Smooth muscle cell (in vitro differentiated cells): ENCODE measurements around the gene RAX. TPM values are rescaled to one million over a fixed set of nuclear protein-coding genes. Genes with fewer than 3 reads are reported as not detected.

Experiments used
- DNase-seq: peaks from one replicate; lab custom pipeline; 2025; ENCODE audit not compliant: unreplicated experiment; lab: John Stamatoyannopoulos, UW
- H2AFZ ChIP-seq: fragments of 200-600 bp; sonication (generic); 2 replicates; pipeline ENCODE4 v1.6.0; 2016; ENCODE audit warnings: antibody characterized with exemption, low read depth, mild to moderate bottlenecking
- H3F3A ChIP-seq: fragments of 200-600 bp; sonication (generic); 2 replicates; pipeline ENCODE4 v1.6.0; 2017; ENCODE audit warnings: antibody characterized with exemption, low read depth
- H3K27ac ChIP-seq: fragments of 200-600 bp; sonication (generic); 2 replicates; pipeline ENCODE4 v1.5.1; 2016; ENCODE audit warnings: low read depth, mild to moderate bottlenecking
- H3K27me3 ChIP-seq: fragments of 200-600 bp; sonication (generic); 2 replicates; pipeline ENCODE4 v1.6.1; 2016; ENCODE audit warnings: low read depth, mild to moderate bottlenecking
- H3K36me3 ChIP-seq: fragments of 200-600 bp; sonication (generic); 2 replicates; pipeline ENCODE4 v1.5.1; 2016; ENCODE audit warnings: low read depth
- H3K4me1 ChIP-seq: fragments of 200-600 bp; sonication (generic); 2 replicates; pipeline ENCODE4 v1.5.1; 2016; ENCODE audit warnings: low read depth
- H3K4me2 ChIP-seq: fragments of 200-600 bp; sonication (generic); 2 replicates; pipeline ENCODE4 v1.6.0; 2016; ENCODE audit warnings: mild to moderate bottlenecking
- H3K4me3 ChIP-seq: fragments of 200-600 bp; sonication (generic); 2 replicates; pipeline ENCODE4 v1.5.1; 2016; ENCODE audit warnings: mild to moderate bottlenecking
- H3K79me2 ChIP-seq: fragments of 200-600 bp; sonication (generic); 2 replicates; pipeline ENCODE4 v1.6.0; 2016; ENCODE audit warnings: low read depth, mild to moderate bottlenecking
- H3K9ac ChIP-seq: fragments of 200-600 bp; sonication (generic); 2 replicates; pipeline ENCODE4 v1.6.0; 2016; ENCODE audit warnings: low read depth
- H3K9me3 ChIP-seq: fragments of 200-600 bp; sonication (generic); replicated peaks from 2 replicates; pipeline ENCODE4 v1.5.1; 2016; ENCODE audit warnings: low read depth
- H4K20me1 ChIP-seq: fragments of 200-600 bp; sonication (generic); 2 replicates; pipeline ENCODE4 v1.6.0; 2016; ENCODE audit warnings: low read depth
- WGBS: methylation state at CpG from one replicate; pipeline ENCODE4 v1.1.7; 2016; ENCODE audit warnings: low lambda C conversion rate; 5-methylcytosine and 5-hydroxymethylcytosine counted together
- polyA plus RNA-seq: library from polyadenylated mRNA; unstranded; fragments of >200 nt; fragmentation: Nextera tagmentation; extraction: Ambion mirVana; gene quantifications from 2 replicates; pipeline ENCODE4 v1.2.1, GENCODE V29; 2016
- total RNA-seq: library from RNA; depleted of rRNA; stranded (reverse); fragments of >200 nt; gene quantifications from 2 replicates; pipeline ENCODE4 v1.2.3, GENCODE V29; 2014
- TF ChIP-seq, protein P1 (sequence below): fragments of 200-600 bp; sonication (generic); IDR thresholded peaks from 2 replicates; pipeline ENCODE4 v1.5.1; 2017; ENCODE audit warnings: borderline replicate concordance, mild to moderate bottlenecking, antibody characterized with exemption; ENCODE audit not compliant: insufficient read depth, poor library complexity, severe bottlenecking

RAX gene
- total RNA-seq (not detected in 2 replicates), polyA plus RNA-seq (0.21 TPM in 1 of 2 replicates, not detected in the other)

DNA sequence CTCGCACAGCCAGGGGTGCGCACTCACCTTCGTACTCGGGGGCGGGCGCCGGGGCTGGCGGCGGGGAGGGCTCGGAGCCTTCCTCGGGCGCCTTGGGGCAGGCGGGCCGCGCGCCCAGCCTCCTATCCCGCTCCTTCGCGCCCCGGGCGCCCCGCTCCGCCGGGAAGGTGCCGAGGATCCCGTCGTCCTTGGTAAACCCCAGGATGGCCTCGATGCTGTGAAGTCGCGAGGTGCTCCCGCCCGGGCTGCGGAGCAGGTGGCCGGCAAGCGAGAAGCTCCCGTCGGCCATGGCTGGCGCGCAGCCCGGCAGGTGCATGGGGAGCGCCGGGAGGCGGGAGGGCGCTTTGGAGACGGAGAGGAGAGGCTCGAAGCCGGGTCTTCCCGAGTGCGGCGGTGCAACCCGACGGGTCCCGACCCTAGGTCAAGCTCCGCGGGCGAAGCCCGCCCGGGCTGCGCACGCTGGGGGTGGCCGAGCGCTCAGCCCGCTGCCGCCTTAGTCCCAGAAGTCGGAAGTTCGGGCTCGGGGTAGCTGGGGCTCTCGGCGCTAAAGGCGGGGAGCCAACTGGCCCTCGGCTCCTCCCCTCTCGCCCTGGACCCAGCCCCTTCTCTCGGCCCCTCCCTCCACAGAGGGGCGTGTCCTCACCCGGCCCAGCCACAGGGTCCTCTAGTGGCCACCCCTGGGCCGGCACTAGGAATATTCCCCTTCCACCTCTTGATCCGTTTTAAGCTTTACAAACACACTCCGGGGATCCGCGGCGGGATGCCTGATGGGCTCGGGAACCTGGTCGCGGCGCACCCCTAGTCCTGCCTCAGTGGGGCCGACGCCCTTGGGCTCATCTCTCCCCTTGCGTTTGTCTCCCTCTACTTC, at the start of gene RAX:
TSS of gene RAX (minus strand) at position 564 of the 868 bp plus-strand sequence. CDS start at position 316, 248 bp downstream.
- H3K79me2 ChIP-seq, result no peaks in the 10 kb centered on the region
- H4K20me1 ChIP-seq, result no peaks in the 10 kb centered on the region
- H3K27ac ChIP-seq, result no peak within 1 kb of the TSS
- no peak for DNase-seq
- H3K4me1 ChIP-seq, result peaks cover 43% of the 10 kb centered on the region
- H2AFZ ChIP-seq, result no peak within 1 kb of the TSS
- H3F3A ChIP-seq, result no peaks in the 10 kb centered on the region
- peak within 1 kb of the TSS; percentile 26 for H3K4me3 ChIP-seq
- whole genome bisulfite sequencing, result 4% methylated on average over 61 of the region's 88 CpGs
- TF ChIP-seq, protein P1, sequence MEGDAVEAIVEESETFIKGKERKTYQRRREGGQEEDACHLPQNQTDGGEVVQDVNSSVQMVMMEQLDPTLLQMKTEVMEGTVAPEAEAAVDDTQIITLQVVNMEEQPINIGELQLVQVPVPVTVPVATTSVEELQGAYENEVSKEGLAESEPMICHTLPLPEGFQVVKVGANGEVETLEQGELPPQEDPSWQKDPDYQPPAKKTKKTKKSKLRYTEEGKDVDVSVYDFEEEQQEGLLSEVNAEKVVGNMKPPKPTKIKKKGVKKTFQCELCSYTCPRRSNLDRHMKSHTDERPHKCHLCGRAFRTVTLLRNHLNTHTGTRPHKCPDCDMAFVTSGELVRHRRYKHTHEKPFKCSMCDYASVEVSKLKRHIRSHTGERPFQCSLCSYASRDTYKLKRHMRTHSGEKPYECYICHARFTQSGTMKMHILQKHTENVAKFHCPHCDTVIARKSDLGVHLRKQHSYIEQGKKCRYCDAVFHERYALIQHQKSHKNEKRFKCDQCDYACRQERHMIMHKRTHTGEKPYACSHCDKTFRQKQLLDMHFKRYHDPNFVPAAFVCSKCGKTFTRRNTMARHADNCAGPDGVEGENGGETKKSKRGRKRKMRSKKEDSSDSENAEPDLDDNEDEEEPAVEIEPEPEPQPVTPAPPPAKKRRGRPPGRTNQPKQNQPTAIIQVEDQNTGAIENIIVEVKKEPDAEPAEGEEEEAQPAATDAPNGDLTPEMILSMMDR, result no peak
- H3K27me3 ChIP-seq, result peaks cover 9% of the 10 kb centered on the region
- H3K9ac ChIP-seq, result no peak within 1 kb of the TSS
- H3K36me3 ChIP-seq, result no peaks in the 10 kb centered on the region
- H3K9me3 ChIP-seq, result no peaks in the 10 kb centered on the region
- peak within 1 kb of the TSS; percentile 67 for H3K4me2 ChIP-seq

DNA sequence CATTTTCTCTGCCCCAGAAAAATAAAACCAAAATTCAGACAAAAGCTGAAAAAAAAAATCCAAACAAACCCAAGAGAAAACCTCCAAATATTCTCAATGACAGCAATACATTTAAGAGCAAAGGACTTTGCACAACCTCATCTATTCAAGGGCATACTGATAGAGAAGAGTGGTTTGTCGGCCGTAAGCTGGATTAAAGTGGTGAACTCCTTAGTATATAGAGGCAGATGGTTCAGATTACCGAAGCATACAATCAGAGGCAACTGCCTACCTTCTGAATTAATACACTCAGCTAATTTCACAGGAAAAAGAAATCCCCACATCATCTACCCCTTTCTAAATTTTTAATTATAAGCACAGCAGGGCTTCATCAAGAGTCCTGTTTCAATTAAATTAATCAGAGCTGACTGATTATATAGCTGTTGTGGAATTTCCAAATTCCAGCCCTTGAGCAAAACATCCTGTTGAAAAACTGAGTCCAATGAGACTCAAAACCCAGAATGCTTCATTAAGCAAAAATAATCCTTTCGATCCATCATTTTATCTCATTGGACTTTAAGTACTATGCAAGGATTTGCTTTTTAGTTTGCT, 45.3 kb upstream of the RAX start, which contains the start of gene CPLX4:
TSS of gene CPLX4 (minus strand) at position 190 of the 591 bp plus-strand sequence. CDS start at position 3, 187 bp downstream.
- Histone ChIP-seq H2AFZ (no peak within 1 kb of the TSS), H3K4me2 (no peak within 1 kb of the TSS), H3K4me1 (peaks cover 20% of the 10 kb centered on the region), H3F3A (no peaks in the 10 kb centered on the region), H3K9ac (no peak within 1 kb of the TSS), H3K9me3 (no peaks in the 10 kb centered on the region), H3K27me3 (peaks cover 31% of the 10 kb centered on the region), H4K20me1 (no peaks in the 10 kb centered on the region), H3K27ac (no peak within 1 kb of the TSS), H3K79me2 (no peaks in the 10 kb centered on the region), H3K4me3 (no peak within 1 kb of the TSS), H3K36me3 (no peaks in the 10 kb centered on the region)
- WGBS, result 87% methylated on average over 4 of the region's 4 CpGs
- DNase-seq, result no peak
- TF ChIP-seq, protein P1, result no peak

DNA sequence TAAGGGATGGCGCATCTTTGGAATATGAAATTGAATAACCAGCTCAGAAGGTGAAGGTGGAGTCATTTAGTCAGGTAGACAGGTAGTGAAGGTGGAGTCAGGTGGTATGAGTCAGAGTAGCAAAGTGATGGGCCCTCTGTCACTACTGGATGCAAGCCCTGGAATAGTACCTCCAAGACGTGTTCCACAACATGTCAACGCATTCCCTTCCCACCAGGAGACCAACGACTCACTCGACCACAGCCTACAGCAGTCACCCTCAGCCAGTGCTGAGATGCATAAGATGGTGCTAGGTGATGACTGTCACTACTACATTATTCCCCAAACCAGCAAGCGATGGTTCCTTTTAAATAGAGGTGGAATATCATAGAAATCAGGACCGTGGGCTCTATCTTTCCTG, 38.4 kb upstream of the RAX start:
- Histone ChIP-seq H3F3A (no peaks in the 10 kb centered on the region), H4K20me1 (no peaks in the 10 kb centered on the region), H3K9me3 (no peaks in the 10 kb centered on the region), H2AFZ (no peak overlapping the region), H3K36me3 (no peaks in the 10 kb centered on the region), H3K4me2 (no peak overlapping the region), H3K4me3 (no peak overlapping the region), H3K9ac (no peak overlapping the region), H3K4me1 (peaks cover 10% of the 10 kb centered on the region), H3K27ac (no peak overlapping the region), H3K79me2 (no peaks in the 10 kb centered on the region), H3K27me3 (peaks cover 48% of the 10 kb centered on the region)
- 66% methylated on average over 7 of the region's 7 CpGs for WGBS
- no peak for DNase-seq
- TF ChIP-seq, protein P1, result no peak
